NCI-H2227 (cell line): ENCODE data around the gene CRB1.
A peak's percentile ranks its signal among the peaks of the same experiment; 100 is the strongest.

Source experiments
- DNase-seq: peaks from one replicate; lab custom pipeline; 2025; ENCODE audit not compliant: unreplicated experiment; lab: John Stamatoyannopoulos, UW

The CRB1 gene

GRCh38 chr1:197342044-197342565 is 74.1 kb downstream of the CRB1 start:
- no peak for DNase-seq

DNA sequence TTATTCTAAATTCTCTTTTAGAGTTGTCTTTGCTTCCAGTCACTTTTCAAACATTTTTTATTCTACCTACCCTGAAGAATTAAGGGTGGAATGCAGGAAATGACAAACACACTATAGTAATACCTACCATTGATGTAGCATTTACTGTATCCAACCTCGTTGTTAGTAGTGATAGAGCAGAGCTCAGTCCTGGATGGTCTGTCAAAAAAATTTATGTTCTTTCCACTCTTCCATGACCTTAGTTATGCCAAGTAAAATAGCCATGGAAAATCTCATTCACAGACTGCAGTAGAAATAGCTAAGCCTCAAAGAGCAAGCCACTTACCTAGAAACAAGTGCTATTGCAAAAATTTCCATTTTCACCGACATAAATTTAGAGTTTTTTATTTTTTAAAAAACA is 74.6 kb downstream of the CRB1 start:
- DNase-seq = no peak

GRCh38 chr1:197343663-197344273 is 75.7 kb downstream of the CRB1 start:
- DNase-seq = no peak

DNA sequence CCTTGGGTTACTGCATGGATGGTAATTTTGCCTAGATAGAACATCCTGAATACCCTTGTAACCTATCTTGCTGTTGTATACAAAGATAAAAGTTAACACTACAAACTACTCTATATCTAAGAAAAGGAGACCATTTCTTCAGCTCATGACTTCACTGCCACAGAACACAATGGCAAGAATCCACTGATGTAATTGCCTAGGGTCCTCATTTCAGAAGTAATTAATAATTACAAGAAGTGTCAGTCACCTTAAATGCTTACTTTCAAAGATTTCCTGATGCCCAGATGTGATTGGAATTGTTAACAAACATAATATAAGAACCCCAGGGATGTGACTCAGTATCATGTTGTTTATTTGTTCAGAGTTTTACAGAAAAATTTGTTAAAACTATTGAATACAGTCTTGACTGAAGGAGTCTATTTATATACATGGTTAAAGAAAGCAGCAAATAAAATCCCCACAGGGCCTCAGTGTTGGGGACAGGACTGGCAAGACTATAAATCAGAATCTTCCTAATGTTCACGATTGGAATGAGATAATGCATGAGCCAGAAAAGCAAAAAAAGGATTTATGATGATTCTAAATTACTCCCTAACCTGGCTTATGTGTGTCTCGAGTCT is 83.9 kb downstream of the CRB1 start:
- DNase-seq = no peak

- no peak for DNase-seq
Measured at GRCh38 chr1:197355248-197355995, 87.4 kb downstream of the CRB1 start.

DNA sequence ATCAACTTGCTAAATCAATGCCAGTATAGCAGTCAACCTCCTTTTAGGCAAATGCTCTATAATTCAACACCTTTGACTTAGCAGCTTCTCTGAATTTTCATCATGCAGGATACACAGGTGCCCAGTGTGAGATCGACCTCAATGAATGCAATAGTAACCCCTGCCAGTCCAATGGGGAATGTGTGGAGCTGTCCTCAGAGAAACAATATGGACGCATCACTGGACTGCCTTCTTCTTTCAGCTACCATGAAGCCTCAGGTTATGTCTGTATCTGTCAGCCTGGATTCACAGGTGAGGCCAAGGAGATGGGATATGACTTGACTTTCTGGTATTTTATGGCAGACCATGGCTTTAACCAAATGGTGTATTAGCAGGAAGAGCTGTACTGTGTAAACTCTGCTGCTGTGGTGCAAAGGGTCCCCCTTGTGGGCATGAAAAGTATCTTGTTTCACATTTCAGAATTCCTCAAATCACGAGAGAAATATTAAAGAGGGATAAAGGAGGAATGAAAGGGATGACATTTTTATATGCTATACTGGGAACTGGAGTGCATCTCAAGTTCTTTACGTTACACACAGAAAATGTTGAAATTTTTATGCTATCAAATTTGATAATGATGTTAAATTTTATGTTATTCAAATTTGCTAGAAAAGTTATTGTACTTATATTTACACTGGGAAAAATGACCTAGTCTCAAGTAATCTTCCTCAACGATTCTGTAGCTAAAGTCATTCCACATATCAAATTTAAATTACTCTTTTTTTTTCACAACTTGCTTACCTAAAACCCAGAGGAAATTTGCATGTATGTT is 88.9 kb downstream of the CRB1 start:
- DNase-seq = peak; percentile 64

GRCh38 chr1:197358959-197359358 is 90.9 kb downstream of the CRB1 start:
- DNase-seq = no peak

DNA sequence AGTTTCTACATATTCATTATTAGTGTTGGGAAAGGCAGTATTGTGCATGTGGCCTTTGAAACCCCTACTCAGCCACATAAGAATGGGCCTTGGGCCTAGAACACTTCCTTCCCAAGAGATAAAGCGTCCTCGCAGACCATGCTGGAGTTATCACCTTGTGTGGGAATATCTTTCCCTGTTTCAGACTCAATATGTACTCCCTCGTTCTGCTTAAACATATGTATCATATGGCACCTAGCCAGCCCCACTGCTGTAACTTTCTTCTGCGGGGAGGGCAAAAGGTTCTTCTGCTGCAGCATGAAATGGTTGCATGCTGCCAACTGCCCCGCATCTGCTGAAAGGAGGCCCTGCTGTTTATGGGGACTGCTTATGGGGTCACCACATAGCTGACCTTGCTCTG is 92.0 kb downstream of the CRB1 start:
- DNase-seq = no peak

DNA sequence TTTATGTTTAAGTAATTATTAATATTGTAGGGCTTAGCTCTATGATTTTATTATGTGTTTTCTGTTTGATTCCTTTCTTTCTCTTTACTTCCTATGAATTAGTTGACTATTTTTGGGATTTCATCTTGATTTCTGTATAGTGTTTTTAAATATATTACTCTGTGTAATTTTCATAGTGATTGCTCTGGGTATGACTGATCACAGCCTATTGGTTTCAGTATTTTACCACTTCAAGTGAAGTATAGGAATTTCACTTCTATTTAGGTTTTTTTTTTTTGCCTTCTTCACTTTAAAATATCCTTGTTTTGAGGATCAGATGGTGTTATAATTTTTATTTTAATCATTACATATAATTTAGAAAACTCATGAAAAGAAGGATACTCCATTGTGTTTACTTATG is 94.8 kb downstream of the CRB1 start:
- no peak for DNase-seq

GRCh38 chr1:197363855-197364254 is 95.8 kb downstream of the CRB1 start:
- no peak for DNase-seq

- DNase-seq = no peak
Measured at GRCh38 chr1:197366996-197367395, 98.9 kb downstream of the CRB1 start.

- DNase-seq = no peak
Measured at GRCh38 chr1:197367627-197368026, 99.6 kb downstream of the CRB1 start.

- no peak for DNase-seq
Measured at GRCh38 chr1:197374428-197374827, 106.4 kb downstream of the CRB1 start.

DNA sequence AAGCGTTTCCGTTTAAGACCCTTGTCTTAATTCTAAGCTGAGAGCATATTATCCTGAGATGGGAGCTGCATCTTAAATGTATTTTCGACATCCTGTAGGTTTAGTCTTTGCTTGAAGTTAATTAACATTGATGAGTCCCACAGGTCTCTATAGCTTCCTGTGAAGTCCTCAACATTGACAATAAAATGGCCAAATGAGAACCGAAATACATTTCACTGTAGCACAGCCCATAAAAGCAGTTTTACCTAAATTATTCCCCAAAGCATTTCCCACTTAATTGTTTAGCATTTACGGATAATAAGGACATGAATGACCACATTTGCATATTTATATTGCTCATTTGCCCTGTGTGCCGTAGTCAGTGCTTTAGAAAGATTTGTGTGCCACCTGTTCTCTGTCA is 116.4 kb downstream of the CRB1 start:
- DNase-seq = no peak

GRCh38 chr1:197388801-197389200 is 120.7 kb downstream of the CRB1 start:
- DNase-seq = no peak

DNA sequence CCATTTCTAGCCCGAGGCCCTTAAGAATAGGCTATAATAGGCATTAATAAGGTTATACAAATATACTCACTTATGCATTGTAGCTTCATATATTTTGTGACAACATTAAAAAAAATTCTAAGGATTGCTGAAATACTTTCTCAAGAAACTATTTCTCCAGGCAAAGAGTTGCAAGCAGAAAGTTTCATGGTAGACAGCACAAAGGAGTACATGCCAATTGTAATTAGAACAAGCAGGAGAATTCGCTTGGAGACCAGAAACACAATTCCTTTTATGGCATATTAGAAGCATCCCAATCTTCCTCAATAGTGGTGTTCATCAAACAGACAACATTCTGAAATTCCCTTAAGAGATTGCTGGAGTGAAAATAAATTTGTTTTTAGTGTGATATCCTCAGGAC is 122.8 kb downstream of the CRB1 start:
- DNase-seq = no peak

DNA sequence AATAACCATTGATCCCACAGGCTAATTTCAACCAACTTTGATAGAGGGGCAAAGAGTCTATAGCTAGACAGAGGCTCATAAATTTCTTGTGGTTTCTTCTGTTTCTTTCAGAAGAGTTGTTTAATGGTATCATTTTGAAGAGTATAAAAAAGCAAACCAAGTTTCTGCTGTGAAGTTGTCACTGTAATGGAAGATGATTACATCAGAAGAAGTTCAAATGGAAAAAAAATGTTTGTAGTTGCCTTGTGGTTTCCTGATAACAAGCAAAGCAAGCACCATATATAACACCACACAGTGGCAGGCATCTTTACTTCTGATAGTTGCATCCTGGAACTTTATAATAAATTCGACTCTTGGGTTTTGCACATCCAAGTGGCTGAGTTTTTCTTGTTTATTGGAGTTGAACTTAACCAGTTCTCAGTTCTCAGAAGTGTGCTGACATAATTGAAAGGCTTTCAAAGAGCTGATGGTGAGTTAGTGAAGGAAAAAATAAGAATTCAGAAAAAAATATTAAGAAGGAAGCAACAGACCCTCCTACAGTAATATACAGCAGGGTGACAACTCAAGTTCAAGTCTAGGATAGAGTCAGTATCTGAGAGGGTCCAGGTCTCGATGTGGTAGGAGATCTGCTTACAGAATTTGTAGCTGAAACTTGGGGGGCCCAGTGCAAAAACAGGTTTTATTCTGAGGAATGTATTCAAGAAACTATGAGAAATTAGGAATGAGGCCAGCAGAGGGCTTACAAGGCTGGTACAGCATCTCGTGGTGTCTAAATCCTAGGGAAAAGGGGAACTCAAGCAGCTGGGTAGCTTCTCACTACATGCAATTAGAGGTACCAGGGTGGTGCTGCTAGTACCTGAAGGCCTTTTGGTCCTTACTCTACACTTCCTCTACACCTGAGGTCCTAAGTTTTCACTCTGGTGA is 123.5 kb downstream of the CRB1 start:
- DNase-seq = no peak

DNA sequence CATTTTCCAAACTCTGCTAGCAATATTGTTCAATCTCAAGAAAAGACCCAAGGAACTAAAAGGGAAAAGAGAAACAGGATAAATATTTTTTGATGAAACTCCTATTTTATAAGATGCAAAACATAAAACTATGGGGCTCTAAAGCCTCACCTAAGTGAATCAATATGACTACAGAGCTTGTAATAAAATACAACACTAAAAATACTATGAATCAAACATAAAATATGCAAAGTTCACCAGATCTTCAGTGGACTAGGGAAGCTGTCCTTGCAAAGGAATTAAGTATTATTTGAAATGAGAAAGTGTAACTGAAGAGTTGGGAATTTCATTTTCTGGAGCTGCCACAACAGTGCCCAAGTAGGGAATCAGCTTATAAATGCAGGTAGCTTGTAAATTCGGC is 124.5 kb downstream of the CRB1 start:
- no peak for DNase-seq

DNA sequence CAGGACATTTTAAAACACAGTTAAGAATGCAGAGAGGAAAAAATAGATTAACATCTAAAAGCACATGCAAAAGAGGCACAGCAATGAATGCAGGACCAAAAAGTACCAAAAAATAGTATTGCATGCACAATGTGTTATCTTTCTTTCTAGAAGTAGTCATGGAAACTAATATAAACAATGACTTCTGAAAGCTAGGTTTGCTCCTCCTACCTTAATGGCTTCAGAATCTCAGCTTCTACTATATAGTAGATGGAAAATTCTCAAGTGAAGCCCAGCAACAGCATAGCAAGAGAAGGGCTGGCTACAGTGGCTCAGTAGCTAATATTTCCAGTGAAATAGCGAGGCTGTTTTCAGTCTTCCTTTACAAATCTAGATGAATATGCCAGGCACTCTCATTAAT is 125.1 kb downstream of the CRB1 start:
- no peak for DNase-seq

- no peak for DNase-seq
Measured at GRCh38 chr1:197393772-197394171, 125.7 kb downstream of the CRB1 start.
